Ovary (tissue), 3 donors: ENCODE data around the gene ZNF804B.

ENCODE experiments used
- POLR2A ChIP-seq: fragments of 450-650 bp; IDR thresholded peaks from one replicate; pipeline ENCODE4 v1.6.1; 2017; ENCODE audit warnings: antibody characterized with exemption, mild to moderate bottlenecking, moderate library complexity
- TF ChIP-seq, protein P1 (sequence below), 3 donors: fragments of 450-650 bp in 2 of 3; fragments of 200-600 bp in 1 of 3; IDR thresholded peaks; one replicate each; pipeline versions ENCODE4 v1.5.1 to v1.8.0; 2016 to 2022; ENCODE audit warnings: antibody characterized with exemption in 3 of 3, mild to moderate bottlenecking in 1 of 3
- donor health status: DM: no; HTN: no; CAD: no.

DNA sequence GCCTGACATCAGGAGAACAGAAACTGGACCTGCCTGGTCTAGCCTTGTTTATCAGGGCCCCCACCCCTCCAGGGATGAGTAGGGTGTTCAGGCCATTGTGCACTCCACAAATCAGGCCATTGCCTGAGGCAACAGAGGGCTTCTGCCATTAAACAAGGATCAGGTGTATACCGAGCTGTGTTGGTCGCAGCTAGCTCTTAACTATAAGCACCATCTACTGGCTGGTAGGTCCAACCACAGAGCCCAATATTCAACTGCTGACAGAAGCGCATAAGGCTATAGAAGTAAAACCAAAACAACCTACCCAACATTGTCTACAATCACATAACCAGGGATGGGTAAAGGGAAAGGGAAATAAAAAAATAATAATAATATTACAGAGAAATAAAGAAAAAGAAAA lies 487.7 kb downstream of the ZNF804B start:
- TF ChIP-seq, protein P1, sequence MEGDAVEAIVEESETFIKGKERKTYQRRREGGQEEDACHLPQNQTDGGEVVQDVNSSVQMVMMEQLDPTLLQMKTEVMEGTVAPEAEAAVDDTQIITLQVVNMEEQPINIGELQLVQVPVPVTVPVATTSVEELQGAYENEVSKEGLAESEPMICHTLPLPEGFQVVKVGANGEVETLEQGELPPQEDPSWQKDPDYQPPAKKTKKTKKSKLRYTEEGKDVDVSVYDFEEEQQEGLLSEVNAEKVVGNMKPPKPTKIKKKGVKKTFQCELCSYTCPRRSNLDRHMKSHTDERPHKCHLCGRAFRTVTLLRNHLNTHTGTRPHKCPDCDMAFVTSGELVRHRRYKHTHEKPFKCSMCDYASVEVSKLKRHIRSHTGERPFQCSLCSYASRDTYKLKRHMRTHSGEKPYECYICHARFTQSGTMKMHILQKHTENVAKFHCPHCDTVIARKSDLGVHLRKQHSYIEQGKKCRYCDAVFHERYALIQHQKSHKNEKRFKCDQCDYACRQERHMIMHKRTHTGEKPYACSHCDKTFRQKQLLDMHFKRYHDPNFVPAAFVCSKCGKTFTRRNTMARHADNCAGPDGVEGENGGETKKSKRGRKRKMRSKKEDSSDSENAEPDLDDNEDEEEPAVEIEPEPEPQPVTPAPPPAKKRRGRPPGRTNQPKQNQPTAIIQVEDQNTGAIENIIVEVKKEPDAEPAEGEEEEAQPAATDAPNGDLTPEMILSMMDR (IDR thresholded peaks at IDR 0.05), result no peak
- TF ChIP-seq POLR2A, result no peak
